NCI-H524 treated with DMSO at 0.1 percent for 48 hours (cell line): ENCODE results near the gene KCNC3.

Experiments
- DNase-seq: peaks from one replicate; lab custom pipeline; 2025; lab: John Stamatoyannopoulos, UW

Gene KCNC3

DNA sequence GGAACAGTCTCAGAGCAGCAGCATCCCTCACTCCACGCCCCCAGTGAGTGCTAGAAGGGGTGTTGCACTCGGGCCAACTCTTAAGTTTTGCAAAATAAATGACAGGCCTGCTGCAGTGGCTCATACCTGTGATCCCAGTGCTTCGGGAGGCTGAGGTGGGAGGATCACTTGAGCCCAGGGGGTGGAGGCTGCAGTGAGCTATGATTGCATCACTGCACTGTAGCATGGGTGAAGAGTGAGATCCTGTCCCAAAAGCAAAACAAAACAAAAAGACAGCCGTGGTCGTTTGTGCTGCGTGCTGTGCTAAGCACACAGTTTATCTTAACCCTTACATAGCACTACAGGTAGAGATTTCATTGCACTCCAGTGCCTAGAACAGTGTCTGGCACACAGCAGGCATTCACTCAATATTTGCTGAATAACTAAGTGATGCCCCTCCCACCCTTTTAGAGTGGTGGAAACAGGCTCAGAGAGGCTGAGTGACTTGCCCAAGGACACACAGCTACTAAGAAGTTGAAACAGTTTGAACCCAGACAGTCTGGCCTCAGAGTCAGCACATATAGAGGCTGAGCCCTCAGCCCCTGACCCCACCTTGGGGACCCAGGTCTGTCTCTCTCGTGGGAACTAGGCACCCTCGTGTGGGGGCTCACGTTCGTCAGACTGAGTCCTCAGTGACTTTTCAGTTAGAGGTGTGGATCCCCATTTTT, 18.3 kb downstream of the KCNC3 start:
- DNase-seq: no peak

DNA sequence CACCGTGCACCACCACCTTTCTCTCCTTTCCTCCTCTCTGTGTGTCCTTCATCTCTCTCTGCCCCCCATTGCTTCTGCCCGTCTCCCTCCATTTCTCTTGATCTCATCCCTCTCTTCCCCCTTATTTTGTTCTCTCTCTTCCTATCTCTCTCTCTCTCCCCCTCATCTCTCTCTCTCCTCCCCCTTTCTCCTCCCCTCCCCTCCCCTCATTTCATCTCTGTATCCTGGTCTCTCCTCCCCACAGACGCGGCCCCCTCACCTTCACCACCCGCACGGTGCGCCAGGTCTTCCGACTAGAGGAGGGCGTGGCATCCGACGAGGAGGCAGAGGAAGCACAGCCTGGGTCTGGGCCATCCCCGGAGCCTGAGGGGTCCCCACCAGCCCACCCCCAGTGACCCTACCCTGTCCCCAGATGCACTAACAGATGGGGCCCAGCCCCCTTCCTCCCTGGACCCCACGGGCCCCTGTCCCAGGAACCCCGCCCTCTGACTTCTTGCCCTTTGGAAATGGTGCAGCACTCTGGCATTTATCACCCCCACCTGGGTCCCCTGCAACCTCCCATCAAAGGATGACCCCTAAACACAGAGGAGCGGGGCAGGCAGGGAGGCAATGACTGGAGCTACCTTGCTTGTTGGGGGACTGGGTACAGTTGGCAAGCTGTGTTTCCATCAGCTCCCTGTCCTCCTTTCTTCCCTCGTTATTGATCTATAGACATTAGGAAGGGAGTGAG, 19.6 kb downstream of the KCNC3 start:
- DNase-seq: no peak

DNA sequence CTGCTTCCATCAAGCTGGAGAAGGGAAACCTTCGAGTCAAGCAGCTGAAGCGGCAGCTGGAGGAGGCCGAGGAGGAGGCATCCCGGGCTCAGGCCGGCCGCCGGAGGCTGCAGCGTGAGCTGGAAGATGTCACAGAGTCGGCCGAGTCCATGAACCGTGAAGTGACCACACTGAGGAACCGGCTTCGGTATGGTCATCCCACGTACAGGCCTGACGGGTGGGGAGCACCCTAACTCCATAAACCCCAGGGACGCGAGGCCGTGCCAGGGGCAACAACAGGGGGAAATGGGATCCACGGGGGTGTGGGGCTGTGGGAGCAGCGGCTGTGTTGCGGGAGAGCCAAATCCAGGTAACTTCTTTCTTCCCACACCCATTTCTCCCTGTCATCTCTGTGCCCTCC, 20.2 kb downstream of the KCNC3 start:
- DNase-seq: no peak

DNA sequence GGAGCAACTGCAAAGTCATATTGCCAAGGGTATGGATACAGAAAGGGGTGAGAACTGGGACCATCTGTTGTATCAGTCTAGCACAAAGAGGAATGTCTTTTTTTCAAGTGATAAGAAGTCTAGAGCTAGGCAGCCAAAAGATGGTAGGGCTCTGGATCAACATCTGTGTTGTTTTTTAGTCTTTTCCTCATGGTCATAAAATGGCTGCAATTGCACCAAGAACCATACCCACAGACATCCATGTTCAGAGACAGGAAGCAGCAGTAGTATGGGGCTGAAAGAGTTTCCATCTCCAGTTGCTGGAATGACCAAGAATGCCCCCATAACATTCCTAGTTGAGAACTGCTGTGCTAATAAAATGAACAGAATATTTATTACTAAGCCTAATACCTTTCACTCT, 25.6 kb downstream of the KCNC3 start:
- DNase-seq: no peak

DNA sequence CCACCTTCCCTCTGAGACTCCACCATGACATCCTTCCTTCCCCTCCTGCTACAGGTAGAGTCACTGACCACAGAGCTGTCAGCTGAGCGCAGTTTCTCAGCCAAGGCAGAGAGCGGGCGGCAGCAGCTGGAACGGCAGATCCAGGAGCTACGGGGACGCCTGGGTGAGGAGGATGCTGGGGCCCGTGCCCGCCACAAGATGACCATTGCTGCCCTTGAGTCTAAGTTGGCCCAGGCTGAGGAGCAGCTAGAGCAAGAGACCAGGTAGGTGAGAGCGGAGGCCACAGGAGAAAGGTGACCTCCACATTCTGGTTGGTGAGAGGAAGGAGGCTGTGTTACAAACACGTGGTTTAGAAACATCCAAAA, 27.6 kb downstream of the KCNC3 start:
- no peak for DNase-seq

DNA sequence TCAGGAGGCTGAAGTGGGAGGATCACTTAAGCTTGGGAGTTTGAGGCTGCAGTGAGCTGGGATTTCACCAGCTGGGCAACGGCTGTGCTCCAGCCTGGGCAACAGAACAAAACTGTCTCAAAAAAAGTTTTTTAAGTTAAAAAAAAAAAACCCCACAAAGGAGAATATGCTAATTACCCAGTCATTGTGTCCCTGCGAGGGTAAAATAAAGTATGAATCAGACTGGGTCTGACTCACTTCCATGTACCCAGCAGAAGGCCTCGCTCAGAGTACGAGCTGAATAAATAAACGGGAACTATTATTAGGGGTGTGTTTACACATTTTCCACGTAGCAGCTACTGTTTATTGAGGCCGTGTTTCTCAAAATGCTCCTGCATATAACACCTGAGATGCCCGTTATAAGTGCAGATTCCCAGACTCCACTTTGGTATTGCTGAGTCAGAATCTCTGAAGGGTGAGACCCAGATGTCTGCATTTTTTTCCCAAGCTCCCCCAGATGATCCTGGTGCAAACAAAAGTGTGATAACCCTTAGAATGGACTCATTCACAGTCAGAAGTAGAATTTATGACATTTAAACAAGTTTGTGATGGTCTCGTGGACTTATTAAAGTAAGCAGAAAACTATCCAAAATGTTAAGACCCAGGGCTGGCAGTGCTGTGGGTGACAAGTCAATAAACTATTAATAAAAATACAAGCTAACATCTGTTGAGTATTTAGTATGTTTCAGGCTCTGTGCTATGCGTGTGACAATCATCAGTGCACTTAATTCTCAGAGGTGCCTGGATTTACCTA, 28.2 kb downstream of the KCNC3 start:
- no peak for DNase-seq

DNA sequence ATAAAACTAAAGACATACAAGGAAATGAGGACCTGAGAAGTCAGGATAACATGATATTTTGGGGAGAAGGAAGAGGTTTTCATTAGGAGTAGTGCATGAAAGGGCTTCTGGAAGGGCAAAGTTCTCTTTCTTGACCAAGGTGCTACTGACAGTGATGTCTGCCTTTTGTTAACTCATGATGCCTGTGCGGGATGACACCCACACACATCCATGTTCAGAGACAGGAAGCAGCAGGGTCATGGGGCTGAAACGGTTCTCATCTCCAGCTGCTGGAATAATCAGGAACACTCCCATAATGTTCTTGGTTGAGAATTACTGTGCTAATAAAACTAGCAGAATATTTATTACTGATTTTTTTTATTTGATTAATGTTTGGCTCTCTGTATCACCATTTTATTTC, 29.1 kb downstream of the KCNC3 start:
- DNase-seq: no peak

DNA sequence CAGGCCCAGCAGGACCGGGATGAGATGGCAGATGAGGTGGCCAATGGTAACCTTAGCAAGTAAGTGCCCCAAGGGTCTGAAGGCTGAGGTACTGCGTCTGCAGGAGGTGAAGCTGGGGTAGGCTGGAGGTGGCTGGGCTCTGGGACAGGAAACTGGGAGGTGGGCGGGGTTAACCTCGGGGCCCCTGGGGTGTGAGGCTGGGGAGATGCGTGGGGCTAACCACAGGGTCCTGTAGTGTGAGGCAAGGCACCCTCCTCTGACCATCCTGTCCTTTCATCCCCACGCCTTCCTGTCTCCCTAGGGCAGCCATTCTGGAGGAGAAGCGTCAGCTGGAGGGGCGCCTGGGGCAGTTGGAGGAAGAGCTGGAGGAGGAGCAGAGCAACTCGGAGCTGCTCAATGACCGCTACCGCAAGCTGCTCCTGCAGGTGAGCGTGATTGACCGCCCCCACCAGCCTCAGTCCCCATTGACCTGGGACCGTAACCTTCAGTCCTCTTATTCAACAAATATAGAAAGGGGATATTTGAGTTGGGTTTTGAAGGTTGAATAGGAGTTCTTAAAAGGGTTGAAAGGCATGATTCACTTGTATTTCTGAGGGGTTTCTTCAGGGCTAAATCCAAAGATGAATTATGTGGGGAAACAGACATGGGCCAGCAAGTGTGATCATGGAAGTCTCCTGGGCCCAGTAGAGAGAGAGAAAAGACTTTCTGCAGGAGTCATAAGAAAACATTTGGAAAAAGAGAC, 35.7 kb downstream of the KCNC3 start:
- no peak for DNase-seq

DNA sequence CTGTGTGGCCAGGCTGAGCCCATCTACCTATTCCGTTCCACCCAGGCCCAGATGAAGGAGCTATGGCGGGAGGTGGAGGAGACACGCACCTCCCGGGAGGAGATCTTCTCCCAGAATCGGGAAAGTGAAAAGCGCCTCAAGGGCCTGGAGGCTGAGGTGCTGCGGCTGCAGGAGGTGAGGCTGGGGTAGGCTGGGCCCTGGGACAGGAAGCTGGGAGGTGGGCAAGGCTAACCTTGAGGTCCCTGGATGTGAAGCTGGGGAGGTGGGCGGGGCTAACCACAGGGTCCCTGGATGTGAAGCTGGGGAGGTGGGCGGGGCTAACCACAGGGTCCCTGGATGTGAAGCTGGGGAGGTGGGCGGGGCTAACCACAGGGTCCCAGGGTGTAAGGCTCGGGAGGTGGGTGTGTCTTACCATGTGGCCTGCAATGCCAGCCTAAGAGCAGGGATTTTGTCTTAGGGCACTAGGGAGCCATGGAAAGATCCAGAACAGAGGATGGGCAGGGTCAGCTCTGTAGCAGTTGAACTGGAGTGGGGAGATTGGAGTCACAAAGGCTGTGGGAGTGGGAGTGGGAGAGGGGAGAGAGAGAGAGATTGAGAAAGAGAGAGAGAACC, 36.9 kb downstream of the KCNC3 start:
- no peak for DNase-seq

DNA sequence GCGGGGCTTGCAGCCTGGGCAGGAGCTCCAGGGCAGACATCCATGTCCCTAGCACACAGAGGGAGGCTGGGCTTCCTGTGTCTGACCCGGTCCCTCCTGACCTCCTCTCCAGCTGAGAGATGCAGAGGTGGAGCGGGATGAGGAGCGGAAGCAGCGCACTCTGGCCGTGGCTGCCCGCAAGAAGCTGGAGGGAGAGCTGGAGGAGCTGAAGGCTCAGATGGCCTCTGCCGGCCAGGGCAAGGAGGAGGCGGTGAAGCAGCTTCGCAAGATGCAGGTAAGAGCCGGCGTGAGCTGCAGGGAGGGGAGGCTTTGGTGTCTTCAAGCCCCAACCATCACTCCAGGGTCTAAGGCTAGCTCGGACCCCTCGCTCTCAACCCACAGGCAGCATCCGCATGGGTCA, 38.4 kb downstream of the KCNC3 start:
- no peak for DNase-seq

DNA sequence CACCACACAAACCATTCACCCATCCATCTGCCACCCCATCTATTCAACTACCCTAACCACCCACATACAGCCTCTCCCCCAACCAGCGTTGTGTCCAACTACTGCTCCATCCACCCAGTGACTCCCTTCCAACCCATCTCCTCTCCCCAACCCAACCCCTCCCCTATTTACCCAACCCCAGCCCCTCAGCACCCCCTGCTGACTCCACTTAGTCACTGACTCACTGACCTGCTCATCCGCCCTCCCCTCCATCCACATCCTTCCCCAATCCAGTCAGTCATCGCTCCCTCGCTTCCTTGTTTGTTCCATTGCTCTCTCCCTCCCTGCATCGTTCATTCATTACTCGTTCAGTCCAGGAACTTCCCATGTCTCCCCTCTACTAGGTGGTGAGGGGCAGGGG, 39.2 kb downstream of the KCNC3 start:
- no peak for DNase-seq

DNA sequence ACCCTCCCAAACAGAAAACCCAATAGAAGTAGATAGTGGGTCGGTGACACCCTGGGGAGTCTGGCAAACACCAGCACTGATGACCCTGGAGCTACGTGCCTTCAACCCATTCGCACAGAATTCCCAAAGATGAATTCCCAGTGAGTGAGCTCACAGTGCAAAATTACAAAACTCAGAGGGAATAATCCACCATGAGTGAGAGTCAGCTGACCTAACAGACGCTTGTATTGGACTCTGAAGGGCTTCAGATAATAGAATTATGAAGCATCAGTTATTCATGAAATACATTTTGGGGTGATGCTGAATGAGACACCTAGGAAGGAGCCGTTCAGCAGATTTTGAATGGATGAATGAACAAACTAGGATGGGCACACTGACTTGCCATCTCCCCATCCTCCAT, 40.2 kb downstream of the KCNC3 start:
- DNase-seq: no peak

DNA sequence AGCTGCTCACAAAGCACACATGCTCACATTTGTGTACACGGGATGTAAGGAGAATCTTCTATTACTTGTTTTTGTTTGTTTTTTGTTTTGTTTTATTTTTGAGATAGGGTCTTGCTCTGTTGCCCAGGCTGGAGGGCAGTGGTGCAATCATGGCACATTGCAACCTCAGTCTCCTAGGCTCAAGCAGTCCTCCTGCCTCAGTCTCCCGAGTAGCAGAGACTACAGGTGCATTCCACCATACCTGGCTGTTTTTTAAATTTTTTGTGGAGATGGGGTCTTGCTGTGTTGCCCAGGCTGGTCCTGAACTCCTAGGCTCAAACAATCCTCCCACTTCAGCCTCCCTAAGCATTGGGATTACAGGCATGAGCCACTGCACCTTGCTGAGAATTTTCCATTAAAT, 41.8 kb downstream of the KCNC3 start:
- no peak for DNase-seq

DNA sequence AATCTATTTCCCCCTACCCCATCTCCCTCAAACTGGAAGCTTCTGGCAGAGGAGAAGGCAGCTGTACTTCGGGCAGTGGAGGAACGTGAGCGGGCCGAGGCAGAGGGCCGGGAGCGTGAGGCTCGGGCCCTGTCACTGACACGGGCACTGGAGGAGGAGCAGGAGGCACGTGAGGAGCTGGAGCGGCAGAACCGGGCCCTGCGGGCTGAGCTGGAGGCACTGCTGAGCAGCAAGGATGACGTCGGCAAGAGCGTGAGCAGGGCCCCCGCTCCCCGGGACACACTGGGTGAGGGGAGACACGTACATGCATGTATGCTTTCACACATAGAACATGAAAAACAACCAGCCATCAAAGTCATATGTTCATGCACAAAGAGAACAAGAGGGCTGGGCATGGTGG, 42.7 kb downstream of the KCNC3 start:
- DNase-seq: no peak

DNA sequence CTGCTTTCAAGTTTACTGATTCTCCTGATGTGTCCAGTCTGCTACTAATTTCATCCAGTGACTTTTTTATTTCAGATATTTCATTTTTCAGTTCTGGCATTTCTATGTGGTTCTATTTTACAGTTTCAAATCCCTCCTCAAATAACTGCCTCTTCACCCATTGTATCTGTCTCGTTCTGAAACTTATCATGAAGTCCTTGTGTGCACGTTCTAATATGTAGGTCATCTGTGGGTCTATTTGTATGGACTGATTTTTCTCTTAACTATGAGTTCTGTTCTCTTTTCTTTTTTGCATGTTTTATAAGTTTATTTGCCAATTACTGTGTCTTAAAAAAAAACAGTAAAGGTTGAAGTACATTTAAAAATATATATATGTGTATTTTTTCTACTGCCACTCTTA, 43.3 kb downstream of the KCNC3 start:
- no peak for DNase-seq

DNA sequence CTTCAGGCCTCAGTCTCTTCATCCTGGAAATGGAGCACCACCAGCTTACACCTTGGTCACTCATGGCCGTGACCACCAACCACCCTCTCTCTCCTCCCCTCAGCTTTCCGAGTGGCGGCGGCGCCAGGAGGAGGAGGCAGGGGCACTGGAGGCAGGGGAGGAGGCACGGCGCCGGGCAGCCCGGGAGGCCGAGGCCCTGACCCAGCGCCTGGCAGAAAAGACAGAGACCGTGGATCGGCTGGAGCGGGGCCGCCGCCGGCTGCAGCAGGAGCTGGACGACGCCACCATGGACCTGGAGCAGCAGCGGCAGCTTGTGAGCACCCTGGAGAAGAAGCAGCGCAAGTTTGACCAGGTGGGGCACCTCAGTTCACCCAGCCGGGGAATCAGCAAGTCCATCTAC, 47.7 kb downstream of the KCNC3 start:
- DNase-seq: no peak

DNA sequence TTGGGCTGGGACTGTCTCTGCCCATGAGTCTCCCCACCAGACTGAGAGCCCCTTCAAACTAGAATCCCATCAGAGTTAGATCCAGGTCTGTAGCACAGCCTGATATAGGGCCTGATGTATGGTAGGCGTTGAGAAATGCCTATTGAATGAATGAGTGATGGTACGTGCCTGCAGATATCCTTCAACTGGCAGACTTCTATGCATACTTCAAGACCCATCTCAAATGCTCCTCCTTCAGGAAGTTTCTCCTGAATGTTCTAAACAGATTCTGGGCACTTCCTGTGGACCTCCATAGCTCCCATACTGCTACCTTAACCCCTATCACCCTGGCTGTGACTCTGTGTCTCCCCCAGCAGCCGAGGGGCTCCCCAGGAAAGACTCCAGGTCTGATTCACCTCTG, 48.2 kb downstream of the KCNC3 start:
- no peak for DNase-seq

DNA sequence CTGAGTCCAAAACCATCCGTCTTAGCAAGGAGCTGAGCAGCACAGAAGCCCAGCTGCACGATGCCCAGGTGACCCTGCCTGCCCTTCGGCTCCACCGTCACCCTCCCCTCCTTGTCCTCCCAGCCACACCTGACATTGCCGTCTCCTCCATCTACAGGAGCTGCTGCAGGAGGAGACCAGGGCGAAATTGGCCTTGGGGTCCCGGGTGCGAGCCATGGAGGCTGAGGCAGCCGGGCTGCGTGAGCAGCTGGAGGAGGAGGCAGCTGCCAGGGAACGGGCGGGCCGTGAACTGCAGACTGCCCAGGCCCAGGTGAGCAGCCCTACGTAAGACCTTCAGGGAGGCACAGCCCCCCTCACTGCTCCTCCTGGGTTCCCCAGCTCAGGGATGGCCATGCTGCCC, 49.1 kb downstream of the KCNC3 start:
- DNase-seq: no peak

DNA sequence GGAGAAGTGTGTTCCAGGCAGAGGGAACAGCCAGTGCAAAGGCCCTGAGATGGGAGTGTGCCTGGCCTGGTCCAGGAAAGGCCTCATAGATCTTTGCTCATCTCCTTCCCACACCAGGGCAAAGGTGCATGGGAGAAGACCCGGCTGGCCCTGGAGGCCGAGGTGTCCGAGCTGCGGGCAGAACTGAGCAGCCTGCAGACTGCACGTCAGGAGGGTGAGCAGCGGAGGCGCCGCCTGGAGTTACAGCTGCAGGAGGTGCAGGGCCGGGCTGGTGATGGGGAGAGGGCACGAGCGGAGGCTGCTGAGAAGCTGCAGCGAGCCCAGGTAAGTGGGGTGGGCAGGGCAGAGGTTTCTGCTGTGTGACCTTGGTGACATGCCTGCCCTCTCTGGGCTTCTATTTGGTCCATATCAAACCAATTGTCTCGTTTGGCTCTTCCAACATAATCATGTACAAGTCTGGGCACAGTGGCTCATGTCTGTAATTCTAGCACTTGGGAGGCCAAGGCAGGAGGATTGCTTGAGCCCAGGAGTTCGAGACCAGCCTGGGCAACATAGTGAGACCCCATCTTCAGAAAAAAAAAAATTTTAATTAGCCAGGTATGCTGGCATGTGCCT, 51.1 kb downstream of the KCNC3 start:
- DNase-seq: no peak

DNA sequence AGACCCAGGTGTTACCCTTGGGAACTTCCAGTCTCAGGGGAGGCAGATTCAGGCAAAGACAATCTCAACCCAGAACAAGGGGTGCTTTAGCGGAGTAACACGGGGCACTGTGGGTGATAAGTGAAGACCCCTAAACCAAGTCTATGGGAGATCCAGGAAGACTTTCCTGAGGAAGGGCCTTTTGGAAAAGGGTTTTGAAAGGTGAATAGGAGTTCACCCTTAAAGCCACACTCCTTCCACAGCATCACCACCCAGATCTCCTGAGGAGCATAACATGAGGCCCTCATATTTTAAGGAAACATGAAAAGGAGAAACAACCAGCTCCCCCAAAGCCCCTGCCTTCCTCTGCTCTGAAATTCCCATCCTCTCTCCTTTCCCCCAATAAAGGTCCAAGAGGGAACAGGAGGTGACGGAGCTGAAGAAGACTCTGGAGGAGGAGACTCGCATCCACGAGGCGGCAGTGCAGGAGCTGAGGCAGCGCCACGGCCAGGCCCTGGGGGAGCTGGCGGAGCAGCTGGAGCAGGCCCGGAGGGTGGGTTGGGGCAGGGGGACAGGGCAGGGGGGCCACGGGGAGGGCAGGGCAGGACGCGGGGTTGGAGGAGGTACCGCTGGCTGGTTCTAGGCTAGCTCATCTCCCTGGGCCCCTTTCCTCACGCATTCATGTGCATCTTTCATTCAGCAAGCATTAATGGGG, 52.7 kb downstream of the KCNC3 start:
- DNase-seq: no peak
